ENCODE measurements around the gene ULK2. TPM values are rescaled to one million over a fixed set of nuclear protein-coding genes. Genes with fewer than 3 reads are reported as not detected.

The ULK2 gene
- total and polyA plus RNA-seq, 10 of the 15 experiments (the other 5 are each of a cell fraction or from before 2014, with no cell fraction given) = 0.29 to 5.3 (median 1.6) TPM

- TF ChIP-seq RBBP5 (conservative IDR thresholded peaks at IDR 0.05) = no peak
Observed at GRCh38 chr17:19833914-19834313, 33.8 kb downstream of the ULK2 start (continued).

- H3K4me3 ChIP-seq = no peak overlapping the region
- SMC1A ChIA-PET (ENCODE audit: uncharacterized antibody, unreplicated experiment) = no interaction called here
- no peak for FAIRE-seq
- intact Hi-C loops (cut with micrococcal nuclease; ENCODE audit: unreplicated experiment) (no loop called here), in situ Hi-C loops (cut with MboI) (no loop called here)
- H3K79me2 ChIP-seq (ENCODE audit: control insufficient read depth, insufficient read depth, low read length) = no peaks in the 10 kb centered on the region
- H4K20me1 ChIP-seq (ENCODE audit: control insufficient read depth, insufficient read depth) = no peaks in the 10 kb centered on the region
- H3K27ac ChIP-seq (ENCODE audit: control insufficient read depth, insufficient read depth) = no peak overlapping the region
- BruUV-seq (replicated peaks) = no TSS peak
- no peak overlapping the region for H3K4me2 ChIP-seq (ENCODE audit: control insufficient read depth, insufficient read depth)
- H3K9me3 ChIP-seq (replicated peaks; ENCODE audit: control insufficient read depth, insufficient read depth, low read length) = no peaks in the 10 kb centered on the region
- no peak overlapping the region for H3K9ac ChIP-seq (ENCODE audit: control insufficient read depth, insufficient read depth, low read length)
- TF ChIP-seq CEBPZ (IDR thresholded peaks at IDR 0.05; ENCODE audit: low read depth, low read length) = no peak
- no peak overlapping the region for H2AFZ ChIP-seq (ENCODE audit: control insufficient read depth, low read depth, low read length)
- no peaks in the 10 kb centered on the region for H3K36me3 ChIP-seq (ENCODE audit: control insufficient read depth in 2 of 2, insufficient read depth in 2 of 2, low read length in 1 of 2)
- CTCF ChIA-PET = no interaction called here
- WGBS (ENCODE audit: insufficient coverage, insufficient replicate concordance, low lambda C conversion rate, missing lambda C conversion rate) = 54% methylated on average over 2 of the region's 2 CpGs
- H3K4me1 ChIP-seq (ENCODE audit: control insufficient read depth, insufficient read depth, low read length) = no peaks in the 10 kb centered on the region
- RAD21 ChIA-PET (ENCODE audit: unreplicated experiment) = no interaction called here
- no peak for DNase-seq (ENCODE audit: low read depth, low spot score)
- POLR2A ChIA-PET = no interaction called here
- no peak for ATAC-seq
- H3K27me3 ChIP-seq (replicated peaks in 1 of 2; ENCODE audit: control insufficient read depth in 2 of 2, insufficient read depth in 2 of 2, low read length in 1 of 2) = no peaks in the 10 kb centered on the region
Observed at GRCh38 chr17:19830061-19830460, 37.7 kb downstream of the ULK2 start.

GRCh38 chr17:19812407-19812806 lies 55.3 kb downstream of the ULK2 start:
- in situ Hi-C loops (cut with MboI) = no loop called here

More at GRCh38 chr17:19812407-19812806, 55.3 kb downstream of the ULK2 start:
- ATAC-seq (no peak), DNase-seq (ENCODE audit: low read depth, low spot score) (no peak), FAIRE-seq (no peak)
- 93% methylated on average over 3 of the region's 3 CpGs for WGBS (ENCODE audit: insufficient coverage, insufficient replicate concordance, low lambda C conversion rate, missing lambda C conversion rate)
- ChIA-PET CTCF (no interaction called here), RAD21 (ENCODE audit: unreplicated experiment) (no interaction called here), POLR2A (no interaction called here), SMC1A (ENCODE audit: uncharacterized antibody, unreplicated experiment) (no interaction called here)
- Histone ChIP-seq H3K4me2 (ENCODE audit: control insufficient read depth, insufficient read depth) (no peak overlapping the region), H2AFZ (ENCODE audit: control insufficient read depth, low read depth, low read length) (no peak overlapping the region), H3K4me1 (ENCODE audit: control insufficient read depth, insufficient read depth, low read length) (no peaks in the 10 kb centered on the region), H3K27me3 (replicated peaks in 1 of 2; ENCODE audit: control insufficient read depth in 2 of 2, insufficient read depth in 2 of 2, low read length in 1 of 2) (no peaks in the 10 kb centered on the region), H3K4me3 (no peak overlapping the region), H3K9me3 (replicated peaks; ENCODE audit: control insufficient read depth, insufficient read depth, low read length) (no peaks in the 10 kb centered on the region), H3K27ac (ENCODE audit: control insufficient read depth, insufficient read depth) (no peak overlapping the region), H3K79me2 (ENCODE audit: control insufficient read depth, insufficient read depth, low read length) (no peaks in the 10 kb centered on the region), H3K36me3 (ENCODE audit: control insufficient read depth in 2 of 2, insufficient read depth in 2 of 2, low read length in 1 of 2) (no peaks in the 10 kb centered on the region), H4K20me1 (ENCODE audit: control insufficient read depth, insufficient read depth) (no peaks in the 10 kb centered on the region), H3K9ac (ENCODE audit: control insufficient read depth, insufficient read depth, low read length) (no peak overlapping the region)
- intact Hi-C loops (cut with micrococcal nuclease; ENCODE audit: unreplicated experiment) = no loop called here
- TF ChIP-seq RAD21 (IDR thresholded peaks at IDR 0.05; ENCODE audit: insufficient read depth, low read depth, low read length) = peak; percentile 46; the same call in 1 of the 2 replicates
- TF ChIP-seq CTCF (IDR thresholded peaks at IDR 0.05 in 2 of 3, conservative IDR thresholded peaks at IDR 0.05 in 1 of 3; ENCODE audit: control insufficient read depth in 2 of 3, extremely low read depth in 1 of 3, insufficient read depth in 1 of 3, low read depth in 3 of 3, low read length in 3 of 3) = peak; percentile 19 to 30 (median 26); a peak in 4 of 6 replicates
- TF ChIP-seq ZNF274 (IDR thresholded peaks at IDR 0.05; ENCODE audit: insufficient read depth, insufficient read length) = no peak
- TF ChIP-seq NR2F1 (conservative IDR thresholded peaks at IDR 0.05) = no peak
- BruUV-seq (replicated peaks) = no TSS peak
